Gastrocnemius medialis (tissue), 4 donors: ENCODE results near the gene ADORA1.

Experiments used
- CTCF ChIP-seq, 5 experiments: fragments of 450-650 bp in 3 of 5; fragments of 200-600 bp in 2 of 5; sonication (generic) in 2 of 5; IDR thresholded peaks in 4 of 5; conservative IDR thresholded peaks in 1 of 5; 1 replicate in 4 of 5; 2 replicates in 1 of 5; pipeline ENCODE4 v1.5.1; 2016 to 2019; ENCODE audit warnings: antibody characterized with exemption in 5 of 5, mild to moderate bottlenecking in 3 of 5, moderate library complexity in 3 of 5
- POLR2A ChIP-seq, 2 donors: fragments of 450-650 bp; IDR thresholded peaks; one replicate each; pipeline ENCODE4 v1.6.1; 2017; ENCODE audit warnings: antibody characterized with exemption in 2 of 2, mild to moderate bottlenecking in 2 of 2, moderate library complexity in 2 of 2

DNA sequence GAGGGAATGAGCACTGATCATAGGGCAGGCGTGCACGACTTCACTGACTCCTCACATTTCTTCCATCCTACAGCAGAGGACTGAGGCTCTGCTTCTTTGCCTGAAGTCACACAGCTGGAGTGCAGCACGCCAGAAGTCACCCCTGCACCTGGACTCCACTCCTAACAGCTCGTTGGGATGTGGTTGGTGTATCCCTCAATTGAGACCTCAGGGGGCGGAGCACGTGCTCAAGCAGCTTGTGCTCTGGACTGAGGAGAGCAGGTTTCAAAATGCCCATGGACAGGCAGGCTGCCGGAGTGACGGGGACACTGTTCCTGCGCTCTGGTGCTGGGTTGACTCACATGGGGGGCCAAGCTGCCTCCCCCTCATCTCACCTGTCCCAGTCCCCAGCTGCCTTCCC lies 88.0 kb downstream of the ADORA1 start:
- TF ChIP-seq CTCF (IDR thresholded peaks at IDR 0.05 in 4 of 5, conservative IDR thresholded peaks at IDR 0.05 in 1 of 5) (no peak), POLR2A (IDR thresholded peaks at IDR 0.05) (no peak)
